PC-9 (cell line): Measurements from ENCODE around the gene NUDC. TPM values are rescaled to one million over a fixed set of nuclear protein-coding genes. Genes with fewer than 3 reads are reported as not detected.
A peak's percentile ranks its signal among the peaks of the same experiment; 100 is the strongest.

Experiments
- BruUV-seq: library from RNA; stranded (reverse); fragments of 400-500 nt; replicated peaks from 2 replicates; lab custom pipeline; 2021; lab: Mats Ljungman, UMichigan
- CTCF ChIA-PET: fragments of 300-600 bp; sonication (Branson Sonifier 250); formaldehyde crosslinking; loops from one replicate; lab custom pipeline; 2022; ENCODE audit warnings: antibody characterized with exemption; lab: Charles Lee
- POLR2A ChIA-PET: fragments of 300-600 bp; sonication (Branson Sonifier 250); formaldehyde crosslinking; loops from one replicate; lab custom pipeline; 2022; ENCODE audit warnings: antibody characterized with exemption; ENCODE audit not compliant: unreplicated experiment; lab: Charles Lee
- DNase-seq, 2 experiments: peaks; one replicate each; pipeline versions ENCODE4 v3.0.0 to v3.0.0-alpha.2; 2015 to 2022; ENCODE audit warnings: mixed read lengths in 1 of 2
- H2AFZ ChIP-seq: fragments of 200-600 bp; sonication (generic); 2 replicates; pipeline ENCODE4 v1.8.1; 2017; ENCODE audit warnings: antibody characterized with exemption
- H3F3A ChIP-seq: fragments of 200-600 bp; sonication (generic); 2 replicates; pipeline ENCODE4 v1.8.1; 2017; ENCODE audit warnings: antibody characterized with exemption, mild to moderate bottlenecking, low read depth; ENCODE audit not compliant: insufficient read depth
- H3K27ac ChIP-seq: fragments of 200-600 bp; sonication (generic); 2 replicates; pipeline ENCODE4 v1.6.1; 2016; ENCODE audit warnings: mixed run types
- H3K27me3 ChIP-seq: fragments of 200-600 bp; sonication (generic); 2 replicates; pipeline ENCODE4 v1.6.1; 2016; ENCODE audit warnings: low read depth, mixed run types; ENCODE audit not compliant: insufficient read depth
- H3K36me3 ChIP-seq: fragments of 200-600 bp; sonication (generic); 2 replicates; pipeline ENCODE4 v1.6.1; 2016; ENCODE audit warnings: low read depth, mixed run types
- H3K4me1 ChIP-seq: fragments of 200-600 bp; sonication (generic); replicated peaks from 2 replicates; pipeline ENCODE4 v1.6.1; 2016; ENCODE audit warnings: mixed run types; ENCODE audit not compliant: insufficient read depth
- H3K4me2 ChIP-seq: fragments of 200-600 bp; sonication (generic); 2 replicates; pipeline ENCODE4 v1.6.1; 2017; ENCODE audit warnings: mixed run types
- H3K4me3 ChIP-seq: fragments of 200-600 bp; sonication (generic); 2 replicates; pipeline ENCODE4 v1.6.1; 2016; ENCODE audit warnings: mixed run types
- H3K79me2 ChIP-seq: fragments of 200-600 bp; sonication (generic); 2 replicates; pipeline ENCODE4 v1.6.1; 2017; ENCODE audit warnings: low read depth, mixed run types
- H3K9me2 ChIP-seq: fragments of 200-600 bp; sonication (generic); 2 replicates; pipeline ENCODE4 v1.8.1; 2017; ENCODE audit warnings: mild to moderate bottlenecking; ENCODE audit not compliant: insufficient read depth
- H3K9me3 ChIP-seq: fragments of 200-600 bp; sonication (generic); 2 replicates; pipeline ENCODE4 v1.8.1; 2016; ENCODE audit warnings: low read depth; ENCODE audit not compliant: insufficient read depth
- H4K20me1 ChIP-seq: fragments of 200-600 bp; sonication (generic); 2 replicates; pipeline ENCODE4 v1.8.1; 2017; ENCODE audit not compliant: insufficient read depth
- CTCF ChIP-seq: fragments of 200-600 bp; sonication (generic); conservative IDR thresholded peaks from 2 replicates; pipeline ENCODE4 v1.6.1; 2017; ENCODE audit warnings: mixed run types, antibody characterized with exemption, mild to moderate bottlenecking, moderate library complexity
- EZH2 ChIP-seq: fragments of 200-600 bp; sonication (generic); IDR thresholded peaks from 2 replicates; pipeline ENCODE4 v1.8.0; 2017; ENCODE audit warnings: antibody characterized with exemption, low read depth
- intact Hi-C: fragments of 100-400 bp; cut with micrococcal nuclease; formaldehyde crosslinking; loops from one replicate; pipeline ENCODE4 v1.10.0; 2022; ENCODE audit not compliant: unreplicated experiment
- total RNA-seq: library from RNA; stranded (reverse); gene quantifications from 2 replicates; pipeline ENCODE4 v1.2.3, GENCODE V29; 2021

NUDC gene
- total RNA-seq, 1 experiment from 2014 or later: 104 TPM

- Histone ChIP-seq H3K27ac (peak within 1 kb of the TSS; percentile 23; the same call in 1 of the 2 replicates), H3F3A (peaks cover 17% of the 10 kb centered on the region; the same call in 1 of the 2 replicates), H3K27me3 (no peaks in the 10 kb centered on the region), H3K4me1 (peaks cover 19% of the 10 kb centered on the region), H3K4me3 (peak within 1 kb of the TSS; percentile 81), H4K20me1 (no peaks in the 10 kb centered on the region), H3K36me3 (no peaks in the 10 kb centered on the region), H3K4me2 (peak within 1 kb of the TSS; percentile 92), H3K9me2 (no peaks in the 10 kb centered on the region), H3K79me2 (peaks cover 25% of the 10 kb centered on the region), H2AFZ (peak within 1 kb of the TSS; percentile 82), H3K9me3 (no peaks in the 10 kb centered on the region)
- intact Hi-C loops: no loop called here
- TF ChIP-seq CTCF (no peak; the same call in 1 of the 2 replicates), EZH2 (no peak)
- POLR2A ChIA-PET: no interaction called here
- BruUV-seq: no TSS peak
- CTCF ChIA-PET: interaction anchor here (0.6 kb wide), 1 partner anchor 48 kb away, joined by 3 read pairs; no protein-coding TSS in a partner anchor
- DNase-seq: peak; percentile 68 to 88
These were observed 38.4 kb downstream of the NUDC start, which contains the start of gene KDF1 for GRCh38 chr1:26959722-26960624. Gene KDF1 (minus strand): TSS chr1:26960468. CDS start chr1:26952380, 8,088 bp downstream.

DNA sequence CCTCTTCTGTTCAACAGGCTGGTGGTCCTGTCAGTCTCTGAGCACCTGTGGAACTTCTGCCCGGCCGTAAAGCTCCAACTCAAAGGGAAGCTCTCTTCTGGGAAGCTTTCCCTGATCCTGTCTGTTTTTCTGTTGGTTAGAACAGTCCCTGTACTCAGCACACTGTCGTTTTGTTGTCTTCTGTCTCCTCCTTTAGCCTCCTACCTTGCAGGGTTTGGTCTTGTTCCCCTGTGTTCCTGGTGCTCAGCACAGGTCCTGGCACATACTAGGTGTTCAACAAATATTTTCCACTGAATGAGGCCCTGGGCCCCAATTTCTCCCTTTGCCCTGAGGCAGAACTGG lies 39.1 kb downstream of the NUDC start:
- H3K79me2 ChIP-seq: peaks cover 25% of the 10 kb centered on the region
- no peaks in the 10 kb centered on the region for H3K9me3 ChIP-seq
- H3F3A ChIP-seq: peaks cover 17% of the 10 kb centered on the region; the same call in 1 of the 2 replicates
- no peaks in the 10 kb centered on the region for H3K9me2 ChIP-seq
- TSS peak; percentile 76 for BruUV-seq
- no peaks in the 10 kb centered on the region for H3K36me3 ChIP-seq
- DNase-seq: no peak
- no peaks in the 10 kb centered on the region for H4K20me1 ChIP-seq
- H3K27me3 ChIP-seq: no peaks in the 10 kb centered on the region
- H3K4me3 ChIP-seq: peak overlapping the region; percentile 81
- POLR2A ChIA-PET: no interaction called here
- intact Hi-C loops: no loop called here
- peaks cover 19% of the 10 kb centered on the region for H3K4me1 ChIP-seq
- peak overlapping the region; percentile 82 for H2AFZ ChIP-seq
- H3K27ac ChIP-seq: no peak overlapping the region
- peak overlapping the region; percentile 92 for H3K4me2 ChIP-seq
- CTCF ChIA-PET: interaction anchor here (0.6 kb wide), 2 partner anchors 48 to 149 kb away, joined by 3 to 5 read pairs; no protein-coding TSS in a partner anchor
- TF ChIP-seq EZH2: no peak
- no peak for TF ChIP-seq CTCF

GRCh38 chr1:26961826-26962225 lies 40.3 kb downstream of the NUDC start:
- H3F3A ChIP-seq: peaks cover 17% of the 10 kb centered on the region; the same call in 1 of the 2 replicates
- no peak overlapping the region for H2AFZ ChIP-seq
- peaks cover 25% of the 10 kb centered on the region for H3K79me2 ChIP-seq
- peak overlapping the region; percentile 92 for H3K4me2 ChIP-seq
- CTCF ChIA-PET: no interaction called here
- 0 out of 2 replicates have a peak overlapping the region, but pooled peaks have one; percentile 6 for H3K27ac ChIP-seq
- H3K36me3 ChIP-seq: no peaks in the 10 kb centered on the region
- no peaks in the 10 kb centered on the region for H3K9me3 ChIP-seq
- no TSS peak for BruUV-seq
- DNase-seq: peak in 1 of 2 experiments; percentile 88
- intact Hi-C loops: no loop called here
- TF ChIP-seq EZH2 (no peak), CTCF (no peak)
- POLR2A ChIA-PET: interaction anchor here (0.5 to 0.7 kb wide), 5 partner anchors 25 to 431 kb away, joined by 3 to 31 read pairs (median 6); no protein-coding TSS in a partner anchor
- H4K20me1 ChIP-seq: no peaks in the 10 kb centered on the region
- H3K27me3 ChIP-seq: no peaks in the 10 kb centered on the region
- H3K9me2 ChIP-seq: no peaks in the 10 kb centered on the region
- no peak overlapping the region for H3K4me3 ChIP-seq
- H3K4me1 ChIP-seq: peaks cover 19% of the 10 kb centered on the region
